Neural cell (in vitro differentiated cells): Measurements from ENCODE around the gene FLYWCH2. TPM values are rescaled to one million over a fixed set of nuclear protein-coding genes. Genes with fewer than 3 reads are reported as not detected.

Experiments used
- H2AFZ ChIP-seq: fragments of 200-600, 300-800 bp; sonication (generic), shearing (Covaris generic); 2 replicates; pipeline ENCODE4 v1.6.0; 2014; ENCODE audit warnings: low read depth, mild to moderate bottlenecking, antibody characterized with exemption, low read length, moderate library complexity
- H3F3A ChIP-seq: fragments of 200-600 bp; shearing (Covaris generic); 2 replicates; pipeline ENCODE4 v1.6.1; 2016; ENCODE audit warnings: mild to moderate bottlenecking, moderate library complexity, mixed read lengths, antibody characterized with exemption, low read length; ENCODE audit not compliant: insufficient read depth, poor library complexity, severe bottlenecking
- H3K27ac ChIP-seq: fragments of 200-600, 300-800 bp; sonication (generic), shearing (Covaris generic); 2 replicates; pipeline ENCODE4 v1.5.1; 2014; ENCODE audit warnings: mild to moderate bottlenecking, low read length, moderate library complexity
- H3K27me3 ChIP-seq: fragments of 300-800, 200-600 bp; sonication (generic), shearing (Covaris generic); 2 replicates; pipeline ENCODE4 v1.6.0; 2014; ENCODE audit warnings: mild to moderate bottlenecking, low read depth, low read length, moderate library complexity; ENCODE audit not compliant: insufficient read depth
- H3K36me3 ChIP-seq: fragments of 300-800, 200-600 bp; sonication (generic), shearing (Covaris generic); 2 replicates; pipeline ENCODE4 v1.5.1; 2014; ENCODE audit warnings: mild to moderate bottlenecking, antibody characterized with exemption, low read length, moderate library complexity; ENCODE audit not compliant: insufficient read depth
- H3K4me2 ChIP-seq: fragments of 300-800, 200-600 bp; sonication (generic), shearing (Covaris generic); 2 replicates; pipeline ENCODE4 v1.6.0; 2014; ENCODE audit warnings: mild to moderate bottlenecking, low read length
- H3K4me3 ChIP-seq: fragments of 300-800, 200-600 bp; sonication (generic), shearing (Covaris generic); 2 replicates; pipeline ENCODE4 v1.5.1; 2014; ENCODE audit warnings: mild to moderate bottlenecking, low read length, moderate library complexity
- H3K79me2 ChIP-seq: fragments of 200-600 bp; shearing (Covaris generic); replicated peaks from 2 replicates; pipeline ENCODE4 v1.6.0; 2014; ENCODE audit warnings: mild to moderate bottlenecking, low read length, moderate library complexity; ENCODE audit not compliant: insufficient read depth
- H3K9ac ChIP-seq: fragments of 300-800, 200-600 bp; sonication (generic), shearing (Covaris generic); 2 replicates; pipeline ENCODE4 v1.6.1; 2016; ENCODE audit warnings: mild to moderate bottlenecking, low read length, mixed read lengths
- H3K9me2 ChIP-seq: fragments of 200-600 bp; shearing (Covaris generic); 2 replicates; pipeline ENCODE4 v1.6.1; 2016; ENCODE audit warnings: mild to moderate bottlenecking, low read length, mixed read lengths; ENCODE audit not compliant: insufficient read depth
- H3K9me3 ChIP-seq: fragments of 200-600, 300-800 bp; sonication (generic), shearing (Covaris generic); 2 replicates; pipeline ENCODE4 v1.6.1; 2016; ENCODE audit warnings: mild to moderate bottlenecking, mixed run types, low read length, moderate library complexity, mixed read lengths
- H4K20me1 ChIP-seq: fragments of 200-600 bp; shearing (Covaris generic); 2 replicates; pipeline ENCODE4 v1.6.1; 2016; ENCODE audit warnings: mild to moderate bottlenecking, mixed run types; ENCODE audit not compliant: insufficient read depth
- CTCF ChIP-seq: fragments of 450-650 bp; IDR thresholded peaks from 2 replicates; pipeline ENCODE4 v1.5.1; 2014; ENCODE audit warnings: antibody characterized with exemption, mild to moderate bottlenecking, moderate library complexity; ENCODE audit not compliant: poor library complexity, severe bottlenecking
- EP300 ChIP-seq: fragments of 450-650 bp; conservative IDR thresholded peaks from 2 replicates; pipeline ENCODE4 v1.6.1; 2014; ENCODE audit warnings: antibody characterized with exemption, mild to moderate bottlenecking, moderate library complexity; ENCODE audit not compliant: poor library complexity, severe bottlenecking
- EZH2 ChIP-seq: fragments of 200-600, 300-800 bp; shearing (Covaris generic), sonication (generic); IDR thresholded peaks from 2 replicates; pipeline ENCODE4 v1.6.1; 2014; ENCODE audit warnings: antibody characterized with exemption, low read length, borderline replicate concordance, mild to moderate bottlenecking; ENCODE audit not compliant: insufficient read depth, poor library complexity, severe bottlenecking
- MXI1 ChIP-seq: fragments of 450-650 bp; conservative IDR thresholded peaks from 2 replicates; pipeline ENCODE4 v1.6.1; 2014; ENCODE audit warnings: antibody characterized with exemption, mild to moderate bottlenecking; ENCODE audit not compliant: poor library complexity, severe bottlenecking
- POLR2AphosphoS5 ChIP-seq: IDR thresholded peaks from 2 replicates; pipeline ENCODE4 v1.6.1; 2012
- RAD21 ChIP-seq: fragments of 450-650 bp; conservative IDR thresholded peaks from 2 replicates; pipeline ENCODE4 v1.6.1; 2014; ENCODE audit warnings: antibody characterized with exemption, mild to moderate bottlenecking, moderate library complexity
- REST ChIP-seq: IDR thresholded peaks from 2 replicates; pipeline ENCODE4 v1.6.1; 2012; ENCODE audit warnings: borderline replicate concordance
- SMC3 ChIP-seq: fragments of 450-650 bp; conservative IDR thresholded peaks from 2 replicates; pipeline ENCODE4 v1.6.1; 2014; ENCODE audit warnings: antibody characterized with exemption, mild to moderate bottlenecking, moderate library complexity; ENCODE audit not compliant: poor library complexity
- TAF1 ChIP-seq: IDR thresholded peaks from 2 replicates; pipeline ENCODE4 v1.6.1; 2012; ENCODE audit warnings: low read depth
- polyA plus RNA-seq: library from polyadenylated mRNA; depleted of rRNA; stranded (reverse); fragments of >200 nt; gene quantifications from 2 replicates; pipeline ENCODE4 v1.2.3, GENCODE V29; 2014

FLYWCH2 gene
- polyA plus RNA-seq, 1 donor from 2014 or later, result 193 TPM

- Histone ChIP-seq H3K27ac (no peak overlapping the region), H3K9ac (no peak overlapping the region), H3K9me2 (no peaks in the 10 kb centered on the region), H3K4me2 (no peak overlapping the region), H3K27me3 (no peaks in the 10 kb centered on the region), H3K9me3 (no peaks in the 10 kb centered on the region), H3F3A (no peaks in the 10 kb centered on the region), H4K20me1 (no peaks in the 10 kb centered on the region), H2AFZ (no peak overlapping the region), H3K4me3 (no peak overlapping the region), H3K79me2 (no peaks in the 10 kb centered on the region), H3K36me3 (no peaks in the 10 kb centered on the region)
- TF ChIP-seq SMC3 (no peak), TAF1 (no peak), EZH2 (no peak), REST (no peak), EP300 (no peak)
Measured at GRCh38 chr16:2933701-2934100, 50.7 kb downstream of the FLYWCH2 start.

GRCh38 chr16:2934450-2934849 lies 51.4 kb downstream of the FLYWCH2 start:
- H3K79me2 ChIP-seq, result no peaks in the 10 kb centered on the region
- H3K36me3 ChIP-seq, result no peaks in the 10 kb centered on the region
- H3F3A ChIP-seq, result no peaks in the 10 kb centered on the region
- no peak overlapping the region for H3K4me3 ChIP-seq
- H3K9me3 ChIP-seq, result no peaks in the 10 kb centered on the region
- no peaks in the 10 kb centered on the region for H3K9me2 ChIP-seq
- no peaks in the 10 kb centered on the region for H4K20me1 ChIP-seq
- no peaks in the 10 kb centered on the region for H3K27me3 ChIP-seq
- H2AFZ ChIP-seq, result no peak overlapping the region
- H3K27ac ChIP-seq, result no peak overlapping the region
- no peak overlapping the region for H3K9ac ChIP-seq
- TF ChIP-seq RAD21, result no peak
- TF ChIP-seq MXI1, result no peak
- H3K4me2 ChIP-seq, result no peak overlapping the region

- Histone ChIP-seq H3F3A (no peaks in the 10 kb centered on the region), H3K9ac (no peak overlapping the region), H3K4me3 (no peak overlapping the region), H3K79me2 (no peaks in the 10 kb centered on the region), H2AFZ (no peak overlapping the region), H4K20me1 (no peaks in the 10 kb centered on the region), H3K9me3 (no peaks in the 10 kb centered on the region), H3K27ac (no peak overlapping the region), H3K27me3 (no peaks in the 10 kb centered on the region), H3K36me3 (no peaks in the 10 kb centered on the region), H3K9me2 (no peaks in the 10 kb centered on the region), H3K4me2 (no peak overlapping the region)
- TF ChIP-seq RAD21, result no peak
- no peak for TF ChIP-seq EZH2
- no peak for TF ChIP-seq POLR2AphosphoS5
- TF ChIP-seq CTCF, result no peak
- no peak for TF ChIP-seq REST
Measured at GRCh38 chr16:2936436-2937011, 53.5 kb downstream of the FLYWCH2 start.
